HG02852 (cell line): ENCODE data around the gene FAM227A.
"Not testable (repeated sequence)": the region's sequence is repeated elsewhere in the genome, so short reads cannot be mapped to it uniquely, and the experiment has no call there.

Source experiments
- ATAC-seq: cut with Tn5 transposase; IDR thresholded peaks from one replicate; pipeline ENCODE4 v1.9.1; 2021; ENCODE audit warnings: mild to moderate bottlenecking, moderate library complexity; ENCODE audit not compliant: unreplicated experiment

The FAM227A gene

DNA sequence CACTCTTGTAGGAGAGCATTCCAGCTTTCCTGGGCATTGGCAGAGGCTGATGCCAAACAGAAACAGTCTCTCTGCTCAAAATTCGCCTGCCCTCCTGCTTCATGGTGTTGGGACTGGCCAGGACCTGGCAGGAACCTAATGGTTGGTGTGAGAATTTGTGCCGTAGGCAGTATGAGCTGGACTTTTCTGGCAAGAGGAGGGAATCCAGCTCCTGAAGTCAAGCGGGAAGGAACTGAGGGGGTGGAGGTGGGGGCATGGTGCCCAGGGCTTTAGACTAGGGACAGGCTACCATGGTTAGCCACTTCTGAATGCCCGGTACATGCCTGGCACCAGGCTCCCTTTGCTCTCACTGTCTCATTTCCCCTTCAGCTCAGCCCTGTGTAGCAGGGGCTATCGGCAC lies 18.7 kb upstream of the FAM227A start:
- ATAC-seq: no peak

GRCh38 chr22:38657045-38657909 lies 1.1 kb upstream of the FAM227A start:
- peak; percentile 33 for ATAC-seq

GRCh38 chr22:38655519-38656255 lies 505 bp downstream of the FAM227A start:
- no peak for ATAC-seq

DNA sequence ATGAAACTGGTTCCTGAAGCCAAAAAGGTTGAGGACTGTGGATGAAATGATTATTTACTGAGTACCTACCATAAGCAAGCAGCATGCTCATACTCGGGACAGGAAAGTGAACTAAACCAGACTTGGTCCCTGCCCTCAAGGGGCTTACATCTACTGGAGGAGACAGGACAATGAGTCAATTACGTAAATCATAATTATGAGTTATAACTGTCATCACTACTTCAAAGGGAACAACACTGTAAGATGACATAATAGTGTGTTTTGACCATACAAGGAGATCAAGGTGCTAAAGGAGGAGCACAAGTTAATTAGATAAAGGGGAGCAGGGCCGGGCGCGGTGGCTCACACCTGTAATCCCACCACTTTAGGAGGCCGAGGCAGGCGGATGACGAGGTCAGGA lies 2.5 kb downstream of the FAM227A start:
- ATAC-seq: no peak

- no peak for ATAC-seq
These were observed 3.3 kb downstream of the FAM227A start for GRCh38 chr22:38652859-38653258.

GRCh38 chr22:38649841-38650522 lies 6.2 kb downstream of the FAM227A start:
- ATAC-seq: no peak

GRCh38 chr22:38645430-38645829 lies 10.8 kb downstream of the FAM227A start:
- ATAC-seq: no peak

DNA sequence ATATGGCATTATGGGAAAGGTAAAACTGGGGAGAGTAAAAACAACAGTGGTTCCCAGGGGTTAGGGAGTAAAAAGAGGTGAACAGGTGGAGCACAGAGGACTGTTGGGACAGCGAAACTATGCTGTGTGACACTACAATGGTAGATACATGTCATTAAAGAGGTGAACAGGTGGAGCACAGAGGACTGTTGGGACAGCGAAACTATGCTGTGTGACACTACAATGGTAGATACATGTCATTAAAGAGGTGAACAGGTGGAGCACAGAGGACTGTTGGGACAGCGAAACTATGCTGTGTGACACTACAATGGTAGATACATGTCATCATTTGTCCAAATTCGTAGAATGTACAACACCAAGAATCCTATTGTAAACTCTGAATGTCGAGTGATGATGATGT lies 11.9 kb downstream of the FAM227A start:
- not testable (repeated sequence) for ATAC-seq

GRCh38 chr22:38641476-38642040 lies 14.6 kb downstream of the FAM227A start:
- no peak for ATAC-seq

- ATAC-seq: no peak
These were observed 17.5 kb downstream of the FAM227A start for GRCh38 chr22:38638728-38639127.

DNA sequence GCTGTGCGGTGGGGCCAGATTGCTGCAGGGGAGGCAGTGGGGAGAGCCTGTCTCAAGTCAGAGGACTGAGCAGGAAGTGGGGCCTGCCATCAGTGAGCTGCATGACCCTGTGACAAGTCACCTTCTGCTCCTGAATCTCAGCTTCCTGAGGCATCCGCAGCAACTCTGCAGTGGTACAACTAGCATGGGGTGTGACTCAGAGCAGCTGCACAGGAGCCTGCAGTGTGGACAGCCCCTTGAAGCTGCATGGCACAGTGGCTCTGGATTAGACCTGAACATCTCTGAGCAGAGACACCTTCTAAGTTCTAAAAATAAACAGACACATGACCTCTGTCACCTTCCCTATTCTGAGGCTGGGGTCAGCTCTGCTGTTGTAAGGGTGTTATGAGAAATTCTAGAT lies 18.0 kb downstream of the FAM227A start:
- no peak for ATAC-seq

DNA sequence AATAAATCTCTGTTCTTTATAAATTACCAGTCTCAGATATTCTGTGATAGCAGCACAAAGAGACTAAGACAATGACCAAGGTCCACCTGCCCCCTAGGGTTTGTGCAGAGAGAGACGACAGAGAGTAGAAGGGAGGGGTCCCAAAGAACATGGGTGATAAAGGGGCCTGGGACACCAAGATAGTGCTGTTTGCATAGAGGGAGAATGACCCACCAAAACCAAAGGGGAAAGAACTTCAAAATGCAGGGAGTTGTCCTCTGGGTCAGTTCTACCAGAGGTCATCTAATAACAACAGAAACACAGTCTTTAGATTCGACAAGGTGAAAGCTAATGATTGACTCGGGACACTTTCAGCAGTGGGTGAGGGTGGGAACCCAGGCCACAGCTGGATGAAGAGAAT lies 23.7 kb downstream of the FAM227A start:
- no peak for ATAC-seq

- no peak for ATAC-seq
These were observed 24.5 kb downstream of the FAM227A start for GRCh38 chr22:38631724-38632123.

DNA sequence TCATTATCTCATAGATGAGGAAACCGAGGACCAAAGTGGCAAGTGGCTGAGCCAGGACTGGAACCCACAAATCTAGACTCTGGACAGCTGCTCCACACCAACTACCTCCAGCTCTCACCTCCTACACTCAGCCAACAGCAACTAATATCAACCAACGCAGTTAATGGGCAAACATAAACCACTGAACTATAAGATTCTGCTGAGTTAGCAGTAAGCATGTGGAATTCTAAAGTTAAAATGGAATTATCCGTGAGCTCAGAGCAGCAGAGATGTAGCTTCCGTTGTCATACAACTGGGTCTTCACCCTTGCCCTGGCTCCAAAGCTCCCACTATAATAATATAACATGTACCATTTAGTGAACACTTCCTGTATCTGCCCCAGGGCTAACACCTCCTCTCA lies 27.1 kb downstream of the FAM227A start:
- ATAC-seq: no peak

DNA sequence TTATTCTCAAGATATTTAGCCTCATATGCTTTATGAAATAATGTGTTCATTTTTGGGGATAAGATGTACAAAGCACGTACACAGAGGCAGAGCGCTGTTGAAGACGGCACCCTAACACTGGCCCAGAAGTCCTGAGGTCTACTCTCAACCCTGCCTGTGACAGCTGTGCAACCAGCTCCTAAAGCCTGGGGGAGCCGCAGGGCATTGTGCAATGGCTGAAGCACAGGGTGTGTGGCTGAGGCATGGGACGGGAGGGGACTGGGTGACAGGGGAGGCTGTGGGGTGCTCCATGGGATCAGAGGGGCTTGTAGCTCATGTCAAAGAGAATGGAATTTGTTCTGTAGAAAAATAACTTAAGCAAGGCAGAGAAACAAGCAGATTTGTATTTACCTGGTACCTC lies 27.7 kb downstream of the FAM227A start:
- ATAC-seq: no peak

DNA sequence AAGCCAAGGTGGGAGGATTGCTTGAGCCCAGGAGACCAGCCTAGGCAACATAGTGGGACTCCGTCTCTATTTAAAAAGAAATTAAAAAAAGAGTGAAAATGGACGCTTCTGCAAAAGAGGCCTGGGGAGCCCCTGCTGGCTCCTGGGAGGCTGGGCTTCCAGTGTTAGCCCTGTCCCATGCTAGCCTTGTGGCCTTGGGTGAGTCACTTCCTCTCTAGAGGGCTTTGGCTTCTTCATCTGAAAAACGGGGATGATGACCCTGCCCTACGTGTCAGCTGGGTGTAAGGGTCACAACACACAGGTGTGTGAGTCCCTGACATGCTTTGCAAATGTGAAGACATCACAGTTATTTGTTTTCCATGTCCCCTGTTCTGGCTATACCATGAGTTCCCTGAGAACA lies 32.8 kb downstream of the FAM227A start:
- ATAC-seq: no peak

- no peak for ATAC-seq
These were observed 37.5 kb downstream of the FAM227A start for GRCh38 chr22:38618682-38619081.

DNA sequence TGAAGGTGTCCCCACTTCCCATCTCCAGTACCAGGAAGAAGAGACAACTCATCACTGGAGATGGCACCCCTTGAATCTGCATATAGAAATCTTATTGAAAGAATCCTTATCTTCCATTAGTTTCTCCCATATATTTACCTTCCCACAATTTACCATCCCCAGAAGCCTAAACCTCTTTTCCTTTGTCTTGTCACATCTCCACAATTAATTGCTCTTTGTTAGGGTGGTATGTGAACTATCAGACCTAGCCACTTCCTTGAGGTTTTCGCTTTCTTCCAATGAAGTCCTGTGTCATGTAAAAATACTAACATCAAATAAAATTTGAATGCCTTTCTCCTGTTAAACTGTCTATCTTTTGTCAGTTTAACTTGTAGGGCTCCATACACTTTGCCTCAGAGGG lies 37.9 kb downstream of the FAM227A start:
- ATAC-seq: no peak

DNA sequence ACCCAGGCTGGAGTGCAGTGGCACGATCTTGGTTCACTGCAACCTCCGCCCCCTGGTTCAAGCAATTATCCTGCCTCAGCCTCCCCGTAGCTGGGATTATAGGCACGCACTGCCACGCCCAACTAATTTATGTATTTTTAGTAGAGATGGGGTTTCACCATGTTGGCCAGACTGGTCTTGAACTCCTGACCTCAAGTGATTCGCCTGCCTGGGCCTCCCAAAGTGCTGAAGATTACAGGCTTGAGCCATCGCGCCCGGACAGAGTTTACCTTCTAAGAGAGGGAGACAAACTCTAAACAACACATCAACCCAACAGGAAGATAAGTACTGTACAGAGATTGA lies 41.2 kb downstream of the FAM227A start:
- not testable (repeated sequence) for ATAC-seq

GRCh38 chr22:38614332-38615063 lies 41.7 kb downstream of the FAM227A start:
- ATAC-seq: no peak

DNA sequence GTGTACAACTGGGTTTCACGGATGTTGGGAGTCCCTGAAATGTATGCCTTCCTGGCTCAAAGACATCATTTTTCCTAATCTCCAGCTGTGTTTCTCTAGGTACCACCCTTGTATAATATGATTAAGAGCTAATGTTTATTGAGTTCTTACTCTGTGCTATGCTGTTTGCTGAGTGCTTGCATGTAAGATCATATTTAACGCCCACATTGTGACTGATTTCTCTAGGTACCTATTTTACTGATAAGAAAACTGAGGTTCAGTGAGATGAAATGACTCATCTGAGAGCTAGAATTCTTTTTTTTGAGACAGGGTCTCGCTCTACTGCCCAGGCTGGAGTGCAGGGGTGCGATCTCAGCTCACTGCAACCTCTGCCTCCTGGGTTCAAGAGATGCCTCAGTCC lies 42.6 kb downstream of the FAM227A start:
- ATAC-seq: no peak
